Right lobe of liver (tissue), 6 donors: ENCODE measurements around the gene PEAR1. TPM values are rescaled to one million over a fixed set of nuclear protein-coding genes. Genes with fewer than 3 reads are reported as not detected.

ENCODE experiments used
- ATAC-seq, 4 donors: fragments of 200-7000 bp; cut with Tn5 transposase; one replicate each; pipeline ENCODE4 v1.9.1; 2020; ENCODE audit warnings: mild to moderate bottlenecking in 4 of 4, moderate library complexity in 4 of 4
- DNase-seq, 3 donors: peaks; one replicate each; pipeline ENCODE4 v3.0.0-alpha.2; 2020
- H3K27ac ChIP-seq, 3 donors: fragments of 200-600 bp; one replicate each; pipeline ENCODE4 v1.8.0; 2022
- H3K27me3 ChIP-seq, 2 donors: fragments of 200-600 bp; one replicate each; pipeline ENCODE4 v1.8.0; 2022
- H3K36me3 ChIP-seq, 4 donors: fragments of 200-600 bp; sonication (generic) in 1 of 4; one replicate each; pipeline versions ENCODE4 v1.5.1 to v1.8.0; 2017 to 2022; ENCODE audit warnings: control low read depth in 1 of 4
- H3K4me1 ChIP-seq, 4 donors: fragments of 200-600 bp; sonication (generic) in 1 of 4; one replicate each; pipeline versions ENCODE4 v1.5.1 to v1.8.0; 2017 to 2022; ENCODE audit warnings: control low read depth in 1 of 4
- H3K4me3 ChIP-seq, 3 donors: fragments of 200-600 bp; one replicate each; pipeline ENCODE4 v1.8.0; 2022
- H3K9me3 ChIP-seq, 4 donors: fragments of 200-600 bp; sonication (generic) in 1 of 4; one replicate each; pipeline versions ENCODE4 v1.5.1 to v1.8.0; 2017 to 2022; ENCODE audit warnings: control low read depth in 1 of 4
- CTCF ChIP-seq, 4 donors: fragments of 200-600 bp in 3 of 4; fragments of 450-650 bp in 1 of 4; IDR thresholded peaks; one replicate each; pipeline versions ENCODE4 v1.5.1 to v1.8.0; 2016 to 2022; ENCODE audit warnings: antibody characterized with exemption in 4 of 4, mild to moderate bottlenecking in 2 of 4
- POLR2A ChIP-seq: fragments of 450-650 bp; IDR thresholded peaks from one replicate; pipeline ENCODE4 v1.6.1; 2017; ENCODE audit warnings: antibody characterized with exemption, mild to moderate bottlenecking
- WGBS: methylation state at CpG from one replicate; pipeline ENCODE4 v1.1.6; 2018; ENCODE audit warnings: low coverage, low lambda C conversion rate; ENCODE audit not compliant: insufficient coverage; ENCODE audit errors: missing lambda C conversion rate; 5-methylcytosine and 5-hydroxymethylcytosine counted together
- intact Hi-C, 2 donors: fragments of 100-400 bp; cut with DNase I; formaldehyde crosslinking; loops; one replicate each; pipeline versions ENCODE4 v1.11.2 to v1.14.1; 2022
- total RNA-seq, 6 experiments: library from RNA; depleted of rRNA in 2 of 6; stranded (reverse); fragments of >200 nt in 2 of 6; fragmentation: NEBNext Ultra II Directional in 3 of 6; extraction: Animal tissue kit (Norgen Biotek cat#: 25700) in 3 of 6; gene quantifications; one replicate each; pipeline versions ENCODE4 v1.1.0 to v1.2.4, GENCODE V29; 2016 to 2023
- donor health status: DM: no; HTN: yes; CAD: no.
- donor health status: DM: no; HTN: no; CAD: no.
- donor health status: DM: no; HTN: no; CAD: no.
- donor health status: DM: no; HTN: yes; CAD: no.
- donor health status: DM: no; HTN: yes; CAD: no.

The PEAR1 gene
- total RNA-seq, 6 experiments from 2014 or later, result 2.2 to 9.8 (median 3.6) TPM

GRCh38 chr1:156937883-156938282 lies 44.4 kb downstream of the PEAR1 start:
- Histone ChIP-seq H3K9me3 (no peaks in the 10 kb centered on the region), H3K36me3 (peaks cover 0 to 55% (median 3%) of the 10 kb centered on the region in 4 donors), H3K4me3 (no peak overlapping the region), H3K27ac (no peak overlapping the region), H3K27me3 (no peaks in the 10 kb centered on the region), H3K4me1 (no peaks in the 10 kb centered on the region)
- DNase-seq (no peak), ATAC-seq (no peak)
- intact Hi-C loops, result no loop called here
- 43% methylated on average over 4 of the region's 8 CpGs for WGBS
- TF ChIP-seq CTCF (IDR thresholded peaks at IDR 0.05) (no peak), POLR2A (no peak)

GRCh38 chr1:156938813-156939212 lies 45.3 kb downstream of the PEAR1 start:
- no peak overlapping the region for H3K4me3 ChIP-seq
- TF ChIP-seq POLR2A (no peak), CTCF (IDR thresholded peaks at IDR 0.05) (no peak)
- DNase-seq, result no peak
- H3K36me3 ChIP-seq, result peaks cover 0 to 59% (median 3%) of the 10 kb centered on the region in 4 donors
- H3K9me3 ChIP-seq, result no peaks in the 10 kb centered on the region
- 80% methylated on average over 3 of the region's 7 CpGs for WGBS
- ATAC-seq, result no peak
- H3K27me3 ChIP-seq, result no peaks in the 10 kb centered on the region
- intact Hi-C loops, result no loop called here
- H3K4me1 ChIP-seq, result no peaks in the 10 kb centered on the region
- H3K27ac ChIP-seq, result no peak overlapping the region

- DNase-seq (no peak), ATAC-seq (no peak)
- WGBS, result 96% methylated on average over 4 of the region's 13 CpGs
- Histone ChIP-seq H3K27ac (no peak overlapping the region), H3K4me3 (no peak overlapping the region), H3K36me3 (peaks cover 0 to 70% (median 3%) of the 10 kb centered on the region in 4 donors), H3K27me3 (no peaks in the 10 kb centered on the region), H3K4me1 (no peaks in the 10 kb centered on the region), H3K9me3 (no peaks in the 10 kb centered on the region)
- intact Hi-C loops, result no loop called here
- no peak for TF ChIP-seq CTCF (IDR thresholded peaks at IDR 0.05)
- no peak for TF ChIP-seq POLR2A
Measured at GRCh38 chr1:156939786-156940334, 46.3 kb downstream of the PEAR1 start.

GRCh38 chr1:156941675-156942074 lies 48.2 kb downstream of the PEAR1 start:
- H3K27ac ChIP-seq, result no peak overlapping the region
- no peaks in the 10 kb centered on the region for H3K9me3 ChIP-seq
- intact Hi-C loops, result no loop called here
- TF ChIP-seq POLR2A (no peak), CTCF (IDR thresholded peaks at IDR 0.05) (no peak)
- no peak overlapping the region for H3K4me3 ChIP-seq
- H3K4me1 ChIP-seq, result no peaks in the 10 kb centered on the region
- 90% methylated on average over 2 of the region's 10 CpGs for WGBS
- H3K27me3 ChIP-seq, result no peaks in the 10 kb centered on the region
- peaks cover 5 to 84% (median 13%) of the 10 kb centered on the region in 4 donors for H3K36me3 ChIP-seq
- no peak for DNase-seq
- no peak for ATAC-seq

GRCh38 chr1:156942176-156942575 lies 48.7 kb downstream of the PEAR1 start:
- Histone ChIP-seq H3K4me1 (no peaks in the 10 kb centered on the region), H3K27ac (no peak overlapping the region), H3K9me3 (no peaks in the 10 kb centered on the region), H3K27me3 (no peaks in the 10 kb centered on the region), H3K36me3 (peaks cover 6 to 86% (median 13%) of the 10 kb centered on the region in 4 donors), H3K4me3 (no peak overlapping the region)
- DNase-seq (no peak), ATAC-seq (no peak)
- WGBS, result 80% methylated on average over 1 of the region's 3 CpGs
- no peak for TF ChIP-seq POLR2A
- intact Hi-C loops, result no loop called here
